Right lobe of liver (tissue), 6 donors: ENCODE results near the gene GMDS. TPM values are rescaled to one million over a fixed set of nuclear protein-coding genes. Genes with fewer than 3 reads are reported as not detected.
A peak's percentile ranks its signal among the peaks of the same experiment; 100 is the strongest.

Experiments used
- ATAC-seq, 4 donors: fragments of 200-7000 bp; cut with Tn5 transposase; one replicate each; pipeline ENCODE4 v1.9.1; 2020; ENCODE audit warnings: mild to moderate bottlenecking in 4 of 4, moderate library complexity in 4 of 4
- DNase-seq, 3 donors: peaks; one replicate each; pipeline ENCODE4 v3.0.0-alpha.2; 2020
- H3K27ac ChIP-seq, 3 donors: fragments of 200-600 bp; one replicate each; pipeline ENCODE4 v1.8.0; 2022
- H3K27me3 ChIP-seq, 2 donors: fragments of 200-600 bp; one replicate each; pipeline ENCODE4 v1.8.0; 2022
- H3K36me3 ChIP-seq, 4 donors: fragments of 200-600 bp; sonication (generic) in 1 of 4; one replicate each; pipeline versions ENCODE4 v1.5.1 to v1.8.0; 2017 to 2022; ENCODE audit warnings: control low read depth in 1 of 4
- H3K4me1 ChIP-seq, 4 donors: fragments of 200-600 bp; sonication (generic) in 1 of 4; one replicate each; pipeline versions ENCODE4 v1.5.1 to v1.8.0; 2017 to 2022; ENCODE audit warnings: control low read depth in 1 of 4
- H3K4me3 ChIP-seq, 3 donors: fragments of 200-600 bp; one replicate each; pipeline ENCODE4 v1.8.0; 2022
- H3K9me3 ChIP-seq, 4 donors: fragments of 200-600 bp; sonication (generic) in 1 of 4; one replicate each; pipeline versions ENCODE4 v1.5.1 to v1.8.0; 2017 to 2022; ENCODE audit warnings: control low read depth in 1 of 4
- POLR2A ChIP-seq: fragments of 450-650 bp; IDR thresholded peaks from one replicate; pipeline ENCODE4 v1.6.1; 2017; ENCODE audit warnings: antibody characterized with exemption, mild to moderate bottlenecking
- WGBS: methylation state at CpG from one replicate; pipeline ENCODE4 v1.1.6; 2018; ENCODE audit warnings: low coverage, low lambda C conversion rate; ENCODE audit not compliant: insufficient coverage; ENCODE audit errors: missing lambda C conversion rate; 5-methylcytosine and 5-hydroxymethylcytosine counted together
- intact Hi-C, 2 donors: fragments of 100-400 bp; cut with DNase I; formaldehyde crosslinking; loops; one replicate each; pipeline versions ENCODE4 v1.11.2 to v1.14.1; 2022
- total RNA-seq, 6 experiments: library from RNA; depleted of rRNA in 2 of 6; stranded (reverse); fragments of >200 nt in 2 of 6; fragmentation: NEBNext Ultra II Directional in 3 of 6; extraction: Animal tissue kit (Norgen Biotek cat#: 25700) in 3 of 6; gene quantifications; one replicate each; pipeline versions ENCODE4 v1.1.0 to v1.2.4, GENCODE V29; 2016 to 2023
- TF ChIP-seq, protein P1 (sequence below), 4 donors: fragments of 200-600 bp in 3 of 4; fragments of 450-650 bp in 1 of 4; IDR thresholded peaks; one replicate each; pipeline versions ENCODE4 v1.5.1 to v1.8.0; 2016 to 2022; ENCODE audit warnings: antibody characterized with exemption in 4 of 4, mild to moderate bottlenecking in 2 of 4
- donor health status: DM: no; HTN: yes; CAD: no.
- donor health status: DM: no; HTN: no; CAD: no.
- donor health status: DM: no; HTN: no; CAD: no.
- donor health status: DM: no; HTN: yes; CAD: no.
- donor health status: DM: no; HTN: yes; CAD: no.

The GMDS gene
- total RNA-seq, 6 experiments from 2014 or later = 15.9 to 34.4 (median 23.4) TPM

DNA sequence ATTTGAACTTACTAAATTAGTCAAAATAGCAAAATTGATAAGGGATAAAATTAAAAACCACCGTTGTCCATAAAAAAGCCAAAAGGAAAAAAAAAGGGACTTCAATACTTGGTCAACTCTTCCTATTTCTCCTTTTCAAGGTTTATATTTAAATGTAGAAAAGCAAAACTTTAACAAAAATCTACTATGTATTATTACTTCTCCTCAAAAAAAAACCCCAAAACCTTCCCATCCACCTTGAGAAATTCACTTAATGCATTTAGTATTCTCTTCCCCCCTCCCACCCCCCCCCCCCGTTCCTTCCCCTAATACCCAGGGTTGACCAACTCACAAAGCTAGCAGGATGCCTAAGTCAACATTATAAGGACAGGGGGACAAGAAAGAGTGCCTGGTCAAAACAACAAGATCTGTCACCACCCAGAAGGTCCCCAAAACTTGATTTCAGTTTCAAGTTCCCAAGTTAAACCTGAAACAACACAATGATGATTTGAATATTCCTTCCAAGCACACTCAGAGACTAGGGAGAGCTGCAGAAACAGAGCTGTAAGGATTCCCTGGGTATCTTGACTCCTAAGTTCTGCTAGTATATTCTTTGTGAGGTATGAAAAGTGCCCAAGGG, 14.6 kb downstream of the GMDS start:
- ATAC-seq (peak in 1 of 4 donors; percentile 14), DNase-seq (no peak)
- H3K36me3 ChIP-seq = no peaks in the 10 kb centered on the region
- 64% methylated on average over 2 of the region's 2 CpGs for WGBS
- no peaks in the 10 kb centered on the region for H3K27me3 ChIP-seq
- no peaks in the 10 kb centered on the region for H3K9me3 ChIP-seq
- no peak overlapping the region for H3K4me3 ChIP-seq
- H3K4me1 ChIP-seq = peaks cover 0 to 7% (median 0%) of the 10 kb centered on the region in 4 donors
- TF ChIP-seq, protein P1, sequence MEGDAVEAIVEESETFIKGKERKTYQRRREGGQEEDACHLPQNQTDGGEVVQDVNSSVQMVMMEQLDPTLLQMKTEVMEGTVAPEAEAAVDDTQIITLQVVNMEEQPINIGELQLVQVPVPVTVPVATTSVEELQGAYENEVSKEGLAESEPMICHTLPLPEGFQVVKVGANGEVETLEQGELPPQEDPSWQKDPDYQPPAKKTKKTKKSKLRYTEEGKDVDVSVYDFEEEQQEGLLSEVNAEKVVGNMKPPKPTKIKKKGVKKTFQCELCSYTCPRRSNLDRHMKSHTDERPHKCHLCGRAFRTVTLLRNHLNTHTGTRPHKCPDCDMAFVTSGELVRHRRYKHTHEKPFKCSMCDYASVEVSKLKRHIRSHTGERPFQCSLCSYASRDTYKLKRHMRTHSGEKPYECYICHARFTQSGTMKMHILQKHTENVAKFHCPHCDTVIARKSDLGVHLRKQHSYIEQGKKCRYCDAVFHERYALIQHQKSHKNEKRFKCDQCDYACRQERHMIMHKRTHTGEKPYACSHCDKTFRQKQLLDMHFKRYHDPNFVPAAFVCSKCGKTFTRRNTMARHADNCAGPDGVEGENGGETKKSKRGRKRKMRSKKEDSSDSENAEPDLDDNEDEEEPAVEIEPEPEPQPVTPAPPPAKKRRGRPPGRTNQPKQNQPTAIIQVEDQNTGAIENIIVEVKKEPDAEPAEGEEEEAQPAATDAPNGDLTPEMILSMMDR (IDR thresholded peaks at IDR 0.05) = no peak
- TF ChIP-seq POLR2A = no peak
- intact Hi-C loops = no loop called here
- no peak overlapping the region for H3K27ac ChIP-seq

DNA sequence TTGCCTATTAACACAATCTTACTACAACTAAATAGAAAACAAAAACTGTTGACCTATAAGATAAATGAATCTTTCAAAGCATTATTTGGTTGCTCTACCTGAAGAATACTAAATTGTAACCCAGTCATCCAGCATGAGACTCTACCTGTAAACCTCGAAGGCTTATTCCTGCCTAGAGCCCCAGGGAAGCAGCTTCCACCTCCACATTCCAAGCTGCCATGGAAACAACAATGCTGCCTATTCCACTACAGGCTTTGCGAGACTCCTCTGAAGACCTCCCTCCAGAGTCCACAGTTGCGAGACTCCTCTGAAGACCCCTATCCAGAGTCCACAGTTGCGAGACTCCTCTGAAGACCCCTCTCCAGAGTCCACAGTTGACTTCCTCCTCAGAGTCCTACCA, 15.7 kb downstream of the GMDS start:
- DNase-seq (no peak), ATAC-seq (no peak)
- 91% methylated on average over 4 of the region's 4 CpGs for WGBS
- Histone ChIP-seq H3K27ac (no peak overlapping the region), H3K36me3 (no peaks in the 10 kb centered on the region), H3K9me3 (no peaks in the 10 kb centered on the region), H3K4me3 (no peak overlapping the region), H3K4me1 (peaks cover 0 to 13% (median 3%) of the 10 kb centered on the region in 4 donors), H3K27me3 (no peaks in the 10 kb centered on the region)
- intact Hi-C loops = no loop called here
- TF ChIP-seq, protein P1 (IDR thresholded peaks at IDR 0.05) = no peak
- no peak for TF ChIP-seq POLR2A

DNA sequence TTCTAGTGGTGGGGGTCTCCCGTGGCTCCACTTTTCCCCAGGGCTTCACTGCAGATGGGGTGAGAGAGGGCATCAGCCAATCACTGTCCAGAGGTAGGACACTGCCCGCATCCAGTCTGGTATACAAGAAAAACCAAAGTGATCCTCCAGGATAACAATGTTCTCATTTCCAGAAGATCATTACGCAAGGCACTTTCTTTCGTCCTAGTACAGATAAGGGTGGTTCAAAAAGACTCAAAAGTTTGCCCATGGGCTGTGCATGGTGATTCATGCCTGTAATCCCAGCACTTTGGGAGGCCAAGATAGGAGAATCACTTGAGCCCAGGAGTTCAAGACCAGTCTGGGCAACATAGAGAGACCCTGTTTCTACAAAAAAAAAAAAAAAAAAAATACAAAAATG, 16.4 kb downstream of the GMDS start:
- Histone ChIP-seq H3K4me1 (peaks cover 0 to 13% (median 3%) of the 10 kb centered on the region in 4 donors), H3K36me3 (no peaks in the 10 kb centered on the region), H3K27ac (no peak overlapping the region), H3K4me3 (no peak overlapping the region), H3K9me3 (no peaks in the 10 kb centered on the region), H3K27me3 (no peaks in the 10 kb centered on the region)
- 56% methylated on average over 2 of the region's 4 CpGs for WGBS
- ATAC-seq = no peak
- DNase-seq = no peak
- intact Hi-C loops = no loop called here
- TF ChIP-seq POLR2A = no peak
- TF ChIP-seq, protein P1 (IDR thresholded peaks at IDR 0.05) = no peak

DNA sequence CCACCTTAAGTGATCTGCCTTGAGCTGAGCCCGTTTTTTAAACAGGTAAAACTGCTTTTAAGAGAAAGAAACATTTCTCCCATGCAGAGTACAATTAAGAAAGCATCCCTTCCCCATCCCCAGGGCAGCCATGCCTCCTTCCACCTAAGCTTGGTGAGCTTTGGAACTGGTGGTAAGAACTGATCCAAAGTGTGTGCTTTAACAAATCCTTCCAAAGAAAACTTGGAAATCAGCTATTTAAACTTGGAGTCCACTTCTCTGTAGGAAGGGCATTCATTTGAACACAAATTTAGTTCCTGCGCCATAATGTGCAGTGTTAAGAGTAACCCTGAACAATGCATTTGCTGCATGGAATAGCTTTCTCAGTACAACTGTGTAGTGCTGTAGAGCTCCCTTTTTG, 17.0 kb downstream of the GMDS start:
- DNase-seq (no peak), ATAC-seq (no peak)
- no peaks in the 10 kb centered on the region for H3K36me3 ChIP-seq
- intact Hi-C loops = no loop called here
- H3K4me1 ChIP-seq = peaks cover 0 to 13% (median 3%) of the 10 kb centered on the region in 4 donors
- 80% methylated on average over 2 of the region's 2 CpGs for WGBS
- no peak overlapping the region for H3K27ac ChIP-seq
- TF ChIP-seq POLR2A = no peak
- TF ChIP-seq, protein P1 (IDR thresholded peaks at IDR 0.05) = no peak
- no peaks in the 10 kb centered on the region for H3K27me3 ChIP-seq
- no peak overlapping the region for H3K4me3 ChIP-seq
- H3K9me3 ChIP-seq = no peaks in the 10 kb centered on the region

DNA sequence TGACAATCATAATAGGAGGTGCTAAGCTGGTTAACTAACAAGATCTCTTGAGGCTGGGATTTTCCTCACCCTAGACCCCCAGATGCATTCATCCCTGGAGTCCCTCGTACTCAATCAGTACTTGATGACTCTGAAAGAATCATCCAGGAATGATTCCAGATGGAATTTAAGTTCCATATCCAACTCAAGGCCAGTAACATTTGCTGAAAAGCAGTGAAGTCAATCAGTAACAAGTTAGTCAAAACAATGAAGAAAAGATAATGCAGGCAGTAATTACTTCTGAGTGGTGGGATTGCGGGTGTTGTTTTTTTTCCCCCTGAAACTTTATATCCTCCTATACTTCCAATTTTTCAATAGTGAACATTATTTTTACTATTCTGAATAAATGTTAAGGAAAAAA, 18.6 kb downstream of the GMDS start:
- Histone ChIP-seq H3K4me1 (peaks cover 0 to 13% (median 3%) of the 10 kb centered on the region in 4 donors), H3K36me3 (no peaks in the 10 kb centered on the region), H3K9me3 (no peaks in the 10 kb centered on the region), H3K4me3 (no peak overlapping the region), H3K27ac (no peak overlapping the region), H3K27me3 (no peaks in the 10 kb centered on the region)
- TF ChIP-seq POLR2A = no peak
- TF ChIP-seq, protein P1 (IDR thresholded peaks at IDR 0.05) = no peak
- DNase-seq = no peak
- 83% methylated on average over 2 of the region's 2 CpGs for WGBS
- no peak for ATAC-seq
- intact Hi-C loops = no loop called here
